CD14-positive monocyte (primary cell): ENCODE results near the gene NEK7. TPM values are rescaled to one million over a fixed set of nuclear protein-coding genes. Genes with fewer than 3 reads are reported as not detected.

Experiments
- DNase-seq, 3 donors: peaks; one replicate each; pipeline ENCODE4 v3.0.0-alpha.2; 2011 to 2022
- H2AFZ ChIP-seq: 2 replicates; pipeline ENCODE4 v1.6.0; 2012; ENCODE audit warnings: mild to moderate bottlenecking, low read depth, low read length, inconsistent platforms; ENCODE audit not compliant: insufficient read depth, poor library complexity, severe bottlenecking
- H3K27ac ChIP-seq, 2 donors: 1 replicate in 1 of 2; 2 replicates in 1 of 2; pipeline ENCODE4 v1.5.1; 2012 to 2013; ENCODE audit warnings: low read length in 2 of 2, control low read depth in 1 of 2, inconsistent platforms in 1 of 2, low read depth in 1 of 2, mild to moderate bottlenecking in 1 of 2
- H3K27me3 ChIP-seq, 2 donors: one replicate each; pipeline versions ENCODE4 v1.6.0 to v1.6.1; 2011 to 2013; ENCODE audit warnings: low read length in 2 of 2; ENCODE audit not compliant: control insufficient read depth in 2 of 2, insufficient read depth in 2 of 2
- H3K36me3 ChIP-seq, 2 donors: replicated peaks in 1 of 2; 1 replicate in 1 of 2; 2 replicates in 1 of 2; pipeline versions ENCODE4 v1.5.1 to v1.6.1; 2012 to 2013; ENCODE audit warnings: low read length in 2 of 2, control low read depth in 1 of 2, inconsistent platforms in 1 of 2, mild to moderate bottlenecking in 1 of 2; ENCODE audit not compliant: insufficient read depth in 2 of 2, control insufficient read depth in 1 of 2
- H3K4me1 ChIP-seq, 2 donors: 1 replicate in 1 of 2; 2 replicates in 1 of 2; pipeline versions ENCODE4 v1.5.1 to v1.6.1; 2012 to 2013; ENCODE audit warnings: low read length in 2 of 2, control low read depth in 1 of 2, inconsistent platforms in 1 of 2, mild to moderate bottlenecking in 1 of 2, moderate library complexity in 1 of 2; ENCODE audit not compliant: insufficient read depth in 2 of 2, control insufficient read depth in 1 of 2
- H3K4me2 ChIP-seq: replicated peaks from 2 replicates; pipeline ENCODE3; 2012; ENCODE audit warnings: low read length, moderate library complexity, mild to moderate bottlenecking; ENCODE audit not compliant: poor library complexity, severe bottlenecking; ENCODE audit errors: extremely low read depth
- H3K4me3 ChIP-seq, 3 experiments: fragments of 200-600 bp in 1 of 3; sonication (generic) in 1 of 3; replicated peaks in 1 of 3; 1 replicate in 2 of 3; 2 replicates in 1 of 3; pipeline ENCODE4 v1.5.1; 2011 to 2013; ENCODE audit warnings: low read length in 3 of 3, mild to moderate bottlenecking in 3 of 3, control low read depth in 2 of 3, low read depth in 2 of 3, inconsistent platforms in 1 of 3, moderate library complexity in 1 of 3
- H3K79me2 ChIP-seq: 2 replicates; pipeline ENCODE4 v1.6.0; 2012; ENCODE audit warnings: mild to moderate bottlenecking, control low read depth, inconsistent platforms, low read length, moderate library complexity; ENCODE audit not compliant: insufficient read depth
- H3K9ac ChIP-seq: 2 replicates; pipeline ENCODE4 v1.6.0; 2017; ENCODE audit warnings: low read length, mild to moderate bottlenecking; ENCODE audit not compliant: insufficient read depth, poor library complexity, severe bottlenecking
- H3K9me3 ChIP-seq, 2 donors: replicated peaks in 1 of 2; 1 replicate in 1 of 2; 2 replicates in 1 of 2; pipeline versions ENCODE4 v1.5.1 to v1.6.1; 2012 to 2013; ENCODE audit warnings: low read length in 2 of 2, control low read depth in 1 of 2; ENCODE audit not compliant: control insufficient read depth in 1 of 2, insufficient read depth in 1 of 2
- H4K20me1 ChIP-seq: 2 replicates; pipeline ENCODE4 v1.6.0; 2012; ENCODE audit warnings: mild to moderate bottlenecking, low read length, control low read depth, moderate library complexity; ENCODE audit not compliant: insufficient read depth
- H3K27ac Mint-ChIP-seq, 7 donors: one replicate each; pipeline ENCODE4 v1.8.0; 2020; ENCODE audit warnings: mild to moderate bottlenecking in 7 of 7, mixed read lengths in 7 of 7, moderate library complexity in 6 of 7, inconsistent platforms in 2 of 7
- H3K27me3 Mint-ChIP-seq, 3 donors: one replicate each; pipeline ENCODE4 v1.8.0; 2021 to 2022; ENCODE audit warnings: low read depth in 3 of 3, mild to moderate bottlenecking in 3 of 3, mixed read lengths in 3 of 3, moderate library complexity in 3 of 3, inconsistent platforms in 1 of 3
- H3K36me3 Mint-ChIP-seq, 2 donors: one replicate each; pipeline ENCODE4 v1.8.0; 2020; ENCODE audit warnings: mixed read lengths in 2 of 2, inconsistent platforms in 1 of 2, mild to moderate bottlenecking in 1 of 2
- H3K4me1 Mint-ChIP-seq: one replicate; pipeline ENCODE4 v1.8.0; 2020; ENCODE audit warnings: mild to moderate bottlenecking, mixed read lengths
- H3K4me3 Mint-ChIP-seq, 2 donors: one replicate each; pipeline ENCODE4 v1.8.0; 2020; ENCODE audit warnings: mild to moderate bottlenecking in 2 of 2, mixed read lengths in 2 of 2, moderate library complexity in 1 of 2
- H3K9me3 Mint-ChIP-seq, 7 donors: one replicate each; pipeline ENCODE4 v1.8.0; 2020 to 2022; ENCODE audit warnings: mixed read lengths in 7 of 7, mild to moderate bottlenecking in 6 of 7, moderate library complexity in 6 of 7, inconsistent platforms in 2 of 7
- intact Hi-C, 2 donors: fragments of 100-400 bp; cut with micrococcal nuclease; formaldehyde crosslinking; loops; one replicate each; pipeline versions ENCODE4 v1.15.0 to v1.15.1; 2023
- polyA plus RNA-seq, 3 donors: library from polyadenylated mRNA; depleted of rRNA in 1 of 3; unstranded in 2 of 3; stranded (reverse) in 1 of 3; fragments of 300-500 nt in 2 of 3; fragments of >200 nt in 1 of 3; fragmentation: Illumina TruSeq in 2 of 3; gene quantifications; 1 replicate in 2 of 3; 2 replicates in 1 of 3; pipeline ENCODE4 v1.2.3, GENCODE V29; 2012 to 2021
- TF ChIP-seq, protein P1 (sequence below): fragments of 200-600 bp; IDR thresholded peaks from one replicate; pipeline ENCODE4 v1.8.0; 2022; ENCODE audit warnings: antibody characterized with exemption, mild to moderate bottlenecking

Gene NEK7
- polyA plus RNA-seq, 3 donors = 16.0 to 50.1 (median 46.5) TPM

DNA sequence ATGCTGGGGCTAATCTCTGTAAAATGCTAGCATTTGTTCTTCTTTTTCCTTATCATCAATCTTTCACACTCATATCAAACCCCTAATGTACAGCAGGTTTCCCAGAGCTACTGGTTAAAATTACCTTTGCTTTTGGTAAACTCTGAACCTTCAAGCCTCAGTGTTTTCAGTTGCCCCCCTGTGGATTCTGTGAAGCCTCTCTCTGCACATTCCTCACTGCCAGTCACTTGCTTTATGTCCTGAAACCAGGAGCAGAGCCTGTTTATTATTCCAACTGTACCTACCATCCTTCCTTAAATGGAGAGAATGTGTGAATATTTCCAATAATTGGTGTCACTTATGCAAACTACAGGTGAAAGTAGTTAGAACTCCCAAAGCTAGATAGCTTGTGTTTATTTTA is 134.2 kb downstream of the NEK7 start:
- intact Hi-C loops = no loop called here
- peaks cover 27 to 38% of the 10 kb centered on the region in 2 donors for H3K36me3 ChIP-seq
- no peaks in the 10 kb centered on the region for H3K4me1 ChIP-seq
- H4K20me1 ChIP-seq = no peaks in the 10 kb centered on the region
- no peaks in the 10 kb centered on the region for H3K27me3 ChIP-seq
- no peak for DNase-seq
- no peak overlapping the region for H3K9ac ChIP-seq
- H3K9me3 ChIP-seq = no peaks in the 10 kb centered on the region
- H3K36me3 Mint-ChIP-seq = peaks cover 28 to 35% of the 10 kb centered on the region in 2 donors
- peaks cover 4% of the 10 kb centered on the region for H3K4me1 Mint-ChIP-seq
- no peak overlapping the region for H3K4me2 ChIP-seq
- H3K27ac Mint-ChIP-seq = no peak overlapping the region
- no peak overlapping the region for H2AFZ ChIP-seq
- H3K9me3 Mint-ChIP-seq = no peaks in the 10 kb centered on the region
- H3K79me2 ChIP-seq = no peaks in the 10 kb centered on the region
- H3K4me3 Mint-ChIP-seq = no peak overlapping the region
- TF ChIP-seq, protein P1, sequence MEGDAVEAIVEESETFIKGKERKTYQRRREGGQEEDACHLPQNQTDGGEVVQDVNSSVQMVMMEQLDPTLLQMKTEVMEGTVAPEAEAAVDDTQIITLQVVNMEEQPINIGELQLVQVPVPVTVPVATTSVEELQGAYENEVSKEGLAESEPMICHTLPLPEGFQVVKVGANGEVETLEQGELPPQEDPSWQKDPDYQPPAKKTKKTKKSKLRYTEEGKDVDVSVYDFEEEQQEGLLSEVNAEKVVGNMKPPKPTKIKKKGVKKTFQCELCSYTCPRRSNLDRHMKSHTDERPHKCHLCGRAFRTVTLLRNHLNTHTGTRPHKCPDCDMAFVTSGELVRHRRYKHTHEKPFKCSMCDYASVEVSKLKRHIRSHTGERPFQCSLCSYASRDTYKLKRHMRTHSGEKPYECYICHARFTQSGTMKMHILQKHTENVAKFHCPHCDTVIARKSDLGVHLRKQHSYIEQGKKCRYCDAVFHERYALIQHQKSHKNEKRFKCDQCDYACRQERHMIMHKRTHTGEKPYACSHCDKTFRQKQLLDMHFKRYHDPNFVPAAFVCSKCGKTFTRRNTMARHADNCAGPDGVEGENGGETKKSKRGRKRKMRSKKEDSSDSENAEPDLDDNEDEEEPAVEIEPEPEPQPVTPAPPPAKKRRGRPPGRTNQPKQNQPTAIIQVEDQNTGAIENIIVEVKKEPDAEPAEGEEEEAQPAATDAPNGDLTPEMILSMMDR = no peak
- H3K27ac ChIP-seq = no peak overlapping the region
- H3K27me3 Mint-ChIP-seq = peaks cover 0 to 1% (median 0%) of the 10 kb centered on the region in 3 donors
- H3K4me3 ChIP-seq = no peak overlapping the region

GRCh38 chr1:198291924-198292323 is 135.1 kb downstream of the NEK7 start:
- H4K20me1 ChIP-seq = no peaks in the 10 kb centered on the region
- peaks cover 28 to 40% of the 10 kb centered on the region in 2 donors for H3K36me3 ChIP-seq
- H3K9me3 ChIP-seq = no peaks in the 10 kb centered on the region
- H3K27ac ChIP-seq = no peak overlapping the region
- H3K36me3 Mint-ChIP-seq = peaks cover 29 to 31% of the 10 kb centered on the region in 2 donors
- intact Hi-C loops = no loop called here
- no peak overlapping the region for H2AFZ ChIP-seq
- no peak overlapping the region for H3K9ac ChIP-seq
- peaks cover 4% of the 10 kb centered on the region for H3K4me1 Mint-ChIP-seq
- peaks cover 0 to 1% (median 0%) of the 10 kb centered on the region in 3 donors for H3K27me3 Mint-ChIP-seq
- H3K4me3 ChIP-seq = no peak overlapping the region
- no peaks in the 10 kb centered on the region for H3K9me3 Mint-ChIP-seq
- H3K27me3 ChIP-seq = no peaks in the 10 kb centered on the region
- TF ChIP-seq, protein P1 = no peak
- H3K27ac Mint-ChIP-seq = no peak overlapping the region
- no peak overlapping the region for H3K4me3 Mint-ChIP-seq
- H3K4me2 ChIP-seq = no peak overlapping the region
- no peaks in the 10 kb centered on the region for H3K4me1 ChIP-seq
- no peak for DNase-seq
- no peaks in the 10 kb centered on the region for H3K79me2 ChIP-seq
